Activated naive CD8-positive, alpha-beta T cell treated with anti-CD3 and anti-CD28 coated beads, Interleukin-2, amount 10 ng/mL, durations not matched to agents 7 days and 5 days (primary cell): Measurements from ENCODE around the gene ADSS2. TPM values are rescaled to one million over a fixed set of nuclear protein-coding genes. Genes with fewer than 3 reads are reported as not detected.

ENCODE experiments used
- ATAC-seq: fragments of 150-1000 bp; cut with Tn5 transposase; one replicate; pipeline ENCODE4 v1.10.0; 2021; ENCODE audit warnings: low read depth, moderate library complexity
- POLR2A ChIA-PET: fragments of 350-600 bp; sonication (Branson Sonifier 250); formaldehyde crosslinking; loops from one replicate; lab custom pipeline; 2021; ENCODE audit warnings: antibody characterized with exemption; lab: Charles Lee
- DNase-seq: peaks from one replicate; pipeline ENCODE4 v3.0.0; 2021
- H3K27ac Mint-ChIP-seq: one replicate; pipeline ENCODE4 v1.8.0; 2022; ENCODE audit warnings: mild to moderate bottlenecking, mixed read lengths
- H3K27me3 Mint-ChIP-seq: one replicate; pipeline ENCODE4 v1.8.0; 2022; ENCODE audit warnings: mild to moderate bottlenecking, moderate library complexity, mixed read lengths
- H3K36me3 Mint-ChIP-seq: one replicate; pipeline ENCODE4 v1.8.0; 2021; ENCODE audit warnings: mild to moderate bottlenecking, mixed read lengths
- H3K4me1 Mint-ChIP-seq: one replicate; pipeline ENCODE4 v1.8.0; 2021; ENCODE audit warnings: mixed read lengths
- H3K4me3 Mint-ChIP-seq: one replicate; pipeline ENCODE4 v1.8.0; 2022; ENCODE audit warnings: mild to moderate bottlenecking, moderate library complexity, mixed read lengths
- H3K9me3 Mint-ChIP-seq: one replicate; pipeline ENCODE4 v1.8.0; 2021; ENCODE audit warnings: mixed read lengths
- total RNA-seq, 2 experiments: library from RNA; stranded (reverse); gene quantifications; one replicate each; pipeline ENCODE4 v1.2.3, GENCODE V29; 2021

The ADSS2 gene
- total RNA-seq, 2 experiments from 2014 or later: 52.5 to 54.6 TPM

DNA sequence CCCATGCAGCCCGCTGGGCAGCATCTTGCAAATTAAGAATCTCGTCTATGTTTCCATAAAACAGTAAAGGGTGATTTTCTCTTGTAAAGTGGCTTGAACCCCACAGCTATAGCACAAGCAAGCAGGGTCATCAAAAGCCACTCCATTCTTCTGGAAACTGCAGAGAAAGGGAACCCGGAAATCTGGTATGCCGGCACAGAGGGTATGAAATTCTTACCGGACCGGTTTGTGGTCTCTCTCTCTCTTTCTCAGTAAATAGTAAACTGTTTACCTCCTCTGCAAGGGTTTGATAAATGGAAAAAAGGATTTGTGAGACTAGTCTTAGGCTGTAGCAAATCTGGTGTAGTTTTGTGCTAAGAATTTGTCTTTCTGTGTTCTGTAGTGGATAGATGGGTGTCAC is 2.7 kb upstream of the ADSS2 start:
- no peak for ATAC-seq
- no peak for DNase-seq
- Mint-ChIP-seq H3K4me1 (peaks cover 18% of the 10 kb centered on the region), H3K27ac (no peak overlapping the region), H3K27me3 (peaks cover 2% of the 10 kb centered on the region), H3K9me3 (peaks cover 3% of the 10 kb centered on the region), H3K36me3 (peaks cover 22% of the 10 kb centered on the region), H3K4me3 (no peak overlapping the region)
- POLR2A ChIA-PET: no interaction called here

DNA sequence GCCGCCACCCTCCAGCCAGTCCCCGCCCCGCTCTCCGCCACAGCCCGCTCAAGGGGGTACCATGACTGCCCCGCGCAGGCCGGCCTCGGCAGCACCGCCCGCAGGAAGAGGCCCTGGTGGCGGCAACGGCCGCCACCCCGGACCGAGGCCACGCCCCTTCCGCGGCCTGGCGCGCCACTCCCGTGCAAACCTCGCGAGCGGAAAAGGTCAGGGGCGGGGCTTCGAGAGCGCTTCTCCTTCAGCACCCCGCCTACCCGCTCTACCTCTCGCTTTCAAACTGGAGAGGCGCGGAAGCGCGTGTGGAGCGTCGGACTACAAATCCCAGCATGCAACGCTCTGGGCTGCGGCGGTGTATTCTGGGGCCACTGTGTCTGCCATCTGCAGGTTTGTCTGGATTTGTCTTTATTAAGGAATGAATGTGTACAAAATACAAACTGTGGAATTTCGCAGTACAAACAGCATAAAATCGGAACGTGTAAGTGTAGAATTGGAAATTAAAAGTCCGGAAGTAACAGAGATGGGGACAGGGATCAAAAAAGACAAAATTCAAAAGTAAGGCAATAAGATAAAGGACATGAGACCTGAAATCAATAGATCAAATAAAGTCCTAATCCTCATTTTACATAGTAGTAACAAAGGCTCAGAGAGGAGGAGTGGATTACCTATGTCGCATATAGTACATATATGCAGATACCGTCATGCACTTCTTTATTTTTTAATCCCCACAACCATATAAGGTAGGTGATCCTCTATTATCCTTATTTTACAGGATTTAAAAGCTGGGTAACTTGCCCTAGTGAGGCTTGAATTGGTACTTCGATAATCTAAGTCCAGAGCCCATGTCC is 464 bp upstream of the ADSS2 start:
- ATAC-seq (peak; percentile 93), DNase-seq (peak; percentile 99)
- POLR2A ChIA-PET: interaction anchor here (1.3 kb wide), 1 partner anchor 519 kb away, joined by 7 read pairs; no protein-coding TSS in a partner anchor
- Mint-ChIP-seq H3K4me3 (peak overlapping the region; percentile 95), H3K4me1 (peaks cover 32% of the 10 kb centered on the region), H3K9me3 (peaks cover 1% of the 10 kb centered on the region), H3K36me3 (peaks cover 24% of the 10 kb centered on the region), H3K27ac (peak overlapping the region; percentile 98), H3K27me3 (peaks cover 2% of the 10 kb centered on the region)

DNA sequence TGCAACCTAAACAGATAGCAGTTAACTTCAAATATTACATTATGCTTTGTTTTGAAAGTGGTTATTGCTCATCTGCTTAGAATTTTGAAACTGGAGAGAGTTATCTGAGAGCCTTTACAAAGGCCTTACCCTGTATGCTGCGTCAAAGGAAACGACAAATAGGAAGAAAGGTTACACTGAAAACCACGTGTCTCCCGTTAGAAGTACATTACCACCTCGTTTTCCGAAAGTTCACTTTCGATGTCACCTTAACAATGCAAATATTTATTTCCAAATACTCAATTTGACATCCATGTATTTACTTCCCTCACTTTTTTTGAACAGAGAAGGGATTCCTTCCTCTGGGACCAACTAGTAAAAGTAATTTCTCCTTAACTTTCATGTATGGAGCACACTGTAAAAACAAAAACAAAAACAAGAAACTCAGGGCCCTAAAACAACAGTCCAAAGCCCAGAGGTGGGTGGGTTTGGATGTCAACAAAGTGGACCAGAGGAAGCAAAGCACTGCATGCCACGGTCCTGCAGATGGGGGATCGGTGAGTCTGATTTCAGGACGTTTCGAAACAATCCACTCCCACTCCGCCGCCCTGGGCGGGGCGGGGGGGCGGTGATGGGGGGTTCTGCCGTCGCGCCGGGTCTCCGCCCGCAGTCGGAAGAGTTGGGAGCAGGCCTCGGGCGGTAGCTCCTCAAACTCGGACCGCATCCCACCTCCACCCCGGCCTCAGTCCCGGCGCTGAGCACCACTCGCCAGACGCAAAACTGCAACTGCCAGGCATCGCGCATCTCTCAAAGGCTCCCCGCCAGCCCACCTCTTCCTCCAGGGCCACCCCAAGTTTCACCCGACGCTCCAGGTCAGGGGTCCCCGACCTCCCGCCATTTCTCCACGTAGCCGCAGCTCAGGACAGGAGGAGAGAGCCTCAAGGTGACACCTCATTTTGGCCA is 841 bp downstream of the ADSS2 start:
- POLR2A ChIA-PET: interaction anchor here (0.6 to 1.3 kb wide), 4 partner anchors 9 to 520 kb away, joined by 3 to 7 read pairs (median 4); partner anchors contain the start of genes CATSPERE and HNRNPU
- peak; percentile 7 for ATAC-seq
- DNase-seq: peak; percentile 74
- Mint-ChIP-seq H3K27me3 (peaks cover 2% of the 10 kb centered on the region), H3K36me3 (peaks cover 26% of the 10 kb centered on the region), H3K27ac (peak overlapping the region; percentile 98), H3K9me3 (peaks cover 1% of the 10 kb centered on the region), H3K4me1 (peaks cover 36% of the 10 kb centered on the region), H3K4me3 (peak overlapping the region; percentile 95)

DNA sequence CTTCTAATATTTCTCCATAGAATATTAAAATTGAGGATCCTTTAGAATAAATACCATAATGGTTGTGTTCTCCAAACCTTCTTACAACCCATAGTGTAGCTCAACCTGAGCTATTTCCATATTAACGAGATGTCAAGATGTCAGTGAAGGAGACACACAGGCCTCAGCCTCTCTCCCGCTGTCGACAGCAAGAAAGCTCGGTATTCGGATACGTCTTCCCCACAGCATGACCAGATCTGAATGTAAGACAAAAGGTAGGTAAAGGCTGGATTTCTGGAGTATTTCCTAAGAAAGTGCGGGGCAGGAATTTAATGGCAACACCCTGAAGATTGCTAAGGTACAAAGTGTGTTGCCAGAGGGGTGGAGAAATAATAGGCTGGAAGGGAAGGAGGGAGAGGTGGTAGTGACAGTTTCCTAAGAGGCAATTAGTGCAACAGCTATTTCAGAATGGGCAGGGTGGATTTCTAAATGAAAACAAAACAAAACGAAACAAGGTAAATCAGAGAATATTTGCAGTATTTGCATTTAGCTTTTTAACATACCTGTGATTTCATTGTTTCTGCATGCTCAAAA is 1.7 kb downstream of the ADSS2 start:
- POLR2A ChIA-PET: interaction anchor here (0.7 kb wide), 1 partner anchor 12 kb away, joined by 3 read pairs; the partner anchor contains the start of gene CATSPERE

DNA sequence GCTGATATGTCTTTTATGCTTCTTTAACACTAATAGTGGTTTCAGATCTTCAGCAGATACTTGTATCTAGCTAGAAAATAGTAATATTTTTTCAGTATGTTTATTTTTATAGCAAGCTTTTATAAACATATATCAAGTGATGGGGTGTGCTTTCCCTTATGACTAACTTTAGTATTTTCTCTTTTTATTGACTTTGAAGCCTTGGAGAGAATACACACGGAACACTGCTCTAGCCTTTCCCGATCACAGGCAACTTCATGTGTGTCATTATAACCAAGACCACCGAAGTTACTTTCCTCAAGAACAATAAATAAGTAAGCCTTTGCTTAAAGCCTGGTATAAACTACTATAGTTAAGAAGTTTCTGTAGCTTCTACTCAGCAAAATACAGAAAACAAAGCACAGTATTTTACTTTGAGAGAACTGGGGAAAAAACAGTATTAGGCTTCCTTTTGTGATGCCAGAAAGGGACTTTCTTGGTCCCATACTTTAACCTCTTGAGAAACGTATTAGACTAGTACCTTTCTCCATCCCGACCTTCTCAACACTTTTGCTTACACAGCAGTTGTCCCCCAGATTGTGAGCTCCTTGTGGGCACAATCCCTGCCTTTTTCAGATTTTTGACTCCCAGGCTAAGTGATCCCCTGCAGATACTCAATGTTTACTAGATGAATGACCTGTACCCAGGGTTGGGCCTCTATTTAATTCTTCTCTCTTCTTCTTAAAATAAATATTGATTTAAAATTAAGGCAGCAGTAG is 3.3 kb downstream of the ADSS2 start:
- Mint-ChIP-seq H3K36me3 (peaks cover 29% of the 10 kb centered on the region), H3K27me3 (no peaks in the 10 kb centered on the region), H3K9me3 (no peaks in the 10 kb centered on the region), H3K4me1 (peaks cover 39% of the 10 kb centered on the region), H3K27ac (no peak overlapping the region), H3K4me3 (peak overlapping the region; percentile 22)
- POLR2A ChIA-PET: interaction anchor here (0.6 kb wide), 1 partner anchor 123 kb away, joined by 3 read pairs; no protein-coding TSS in a partner anchor
- ATAC-seq: no peak
- DNase-seq: no peak

More for the DNA sequence above, 1.7 kb downstream of the ADSS2 start:
- ATAC-seq (no peak), DNase-seq (no peak)
- Mint-ChIP-seq H3K36me3 (peaks cover 30% of the 10 kb centered on the region), H3K27me3 (peaks cover 2% of the 10 kb centered on the region), H3K27ac (peak overlapping the region; percentile 98), H3K9me3 (peaks cover 1% of the 10 kb centered on the region), H3K4me3 (peak overlapping the region; percentile 95), H3K4me1 (peaks cover 39% of the 10 kb centered on the region)

DNA sequence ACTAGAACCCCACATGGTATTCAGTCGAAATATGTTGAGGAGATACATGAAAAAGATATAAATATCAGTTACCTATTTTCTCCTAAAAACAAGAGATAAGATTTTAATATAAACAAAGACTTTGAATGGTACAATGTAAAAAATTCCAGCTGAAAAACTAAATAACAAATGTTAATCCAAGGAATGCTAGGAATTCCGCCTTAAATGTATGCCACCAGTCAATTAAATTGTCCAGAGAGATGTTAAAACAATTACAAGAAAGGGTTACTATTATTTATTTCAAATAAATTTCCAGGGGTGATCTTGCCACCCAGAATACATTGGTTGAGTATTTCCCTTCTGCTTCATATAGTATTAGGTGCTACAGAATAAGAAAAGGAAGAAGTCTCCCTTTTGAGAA is 4.2 kb downstream of the ADSS2 start:
- H3K27me3 Mint-ChIP-seq: no peaks in the 10 kb centered on the region
- no peak overlapping the region for H3K4me3 Mint-ChIP-seq
- DNase-seq (no peak), ATAC-seq (no peak)
- peaks cover 30% of the 10 kb centered on the region for H3K36me3 Mint-ChIP-seq
- H3K9me3 Mint-ChIP-seq: no peaks in the 10 kb centered on the region
- H3K4me1 Mint-ChIP-seq: peaks cover 39% of the 10 kb centered on the region
- POLR2A ChIA-PET: interaction anchor here (0.6 kb wide), 1 partner anchor 122 kb away, joined by 3 read pairs; no protein-coding TSS in a partner anchor
- no peak overlapping the region for H3K27ac Mint-ChIP-seq

DNA sequence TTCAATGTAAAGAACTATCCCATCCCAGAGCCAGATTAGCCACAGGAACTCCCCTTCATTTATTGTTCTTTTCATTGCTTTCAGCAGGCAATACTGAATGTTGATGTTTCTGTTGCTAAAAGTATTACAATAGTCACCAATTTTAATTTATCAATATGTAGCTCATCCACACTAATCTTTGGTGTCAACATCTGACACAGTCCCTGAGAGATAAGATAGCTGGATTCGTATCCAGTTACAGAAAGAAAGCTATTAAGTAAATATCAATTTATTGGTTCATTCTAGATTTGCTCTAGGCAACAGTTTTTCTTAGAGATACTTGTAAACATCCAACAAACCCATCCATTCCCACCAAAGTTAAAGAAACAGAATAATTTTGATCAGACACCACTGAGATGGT is 4.7 kb downstream of the ADSS2 start:
- no peak overlapping the region for H3K4me3 Mint-ChIP-seq
- DNase-seq (no peak), ATAC-seq (no peak)
- POLR2A ChIA-PET: no interaction called here
- H3K27ac Mint-ChIP-seq: no peak overlapping the region
- H3K36me3 Mint-ChIP-seq: peaks cover 29% of the 10 kb centered on the region
- H3K9me3 Mint-ChIP-seq: no peaks in the 10 kb centered on the region
- peaks cover 35% of the 10 kb centered on the region for H3K4me1 Mint-ChIP-seq
- H3K27me3 Mint-ChIP-seq: no peaks in the 10 kb centered on the region

DNA sequence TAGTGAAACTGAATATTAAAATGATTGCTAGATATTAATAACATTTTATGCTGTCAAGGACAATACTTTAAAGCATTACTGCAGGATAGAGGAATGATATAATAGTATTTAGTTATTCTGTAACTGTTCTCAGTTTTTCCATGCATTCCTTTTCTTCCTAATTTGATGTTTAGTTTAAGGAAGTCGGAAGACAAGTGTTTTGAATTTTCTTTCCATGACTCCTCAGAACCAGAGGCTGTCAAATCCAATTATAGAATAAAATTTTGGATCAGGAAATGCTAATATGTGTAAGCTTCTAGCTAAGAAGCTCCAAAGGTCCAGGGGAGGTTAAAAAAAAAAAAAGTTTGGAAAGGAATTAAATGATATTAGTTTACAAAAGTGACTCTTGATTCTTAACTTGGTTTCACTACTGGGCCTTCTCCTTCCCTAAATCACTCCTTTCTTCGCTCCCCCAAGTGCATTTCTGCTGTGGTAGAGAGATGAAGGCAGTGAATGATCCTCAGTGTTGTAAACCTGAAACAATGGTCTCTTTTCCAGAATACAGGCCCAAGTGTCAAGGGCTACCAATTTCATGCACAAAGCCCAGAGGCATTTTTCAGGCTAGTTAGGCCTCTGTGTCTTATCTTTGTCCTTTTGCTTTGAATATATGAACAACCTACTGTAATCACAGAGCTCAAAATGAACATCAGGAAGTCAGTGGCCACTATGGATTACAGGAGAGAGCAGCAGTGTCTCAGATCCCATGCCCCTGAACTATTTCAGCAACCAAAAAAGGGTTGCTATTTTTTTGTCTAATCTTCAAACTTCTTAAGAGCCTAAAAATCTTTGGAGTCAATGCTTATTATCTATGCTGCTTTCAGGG is 6.2 kb downstream of the ADSS2 start:
- no peaks in the 10 kb centered on the region for H3K9me3 Mint-ChIP-seq
- no peaks in the 10 kb centered on the region for H3K27me3 Mint-ChIP-seq
- no peak overlapping the region for H3K4me3 Mint-ChIP-seq
- H3K36me3 Mint-ChIP-seq: peaks cover 28% of the 10 kb centered on the region
- ATAC-seq: no peak
- H3K4me1 Mint-ChIP-seq: peaks cover 32% of the 10 kb centered on the region
- H3K27ac Mint-ChIP-seq: no peak overlapping the region
- POLR2A ChIA-PET: no interaction called here
- DNase-seq: no peak

DNA sequence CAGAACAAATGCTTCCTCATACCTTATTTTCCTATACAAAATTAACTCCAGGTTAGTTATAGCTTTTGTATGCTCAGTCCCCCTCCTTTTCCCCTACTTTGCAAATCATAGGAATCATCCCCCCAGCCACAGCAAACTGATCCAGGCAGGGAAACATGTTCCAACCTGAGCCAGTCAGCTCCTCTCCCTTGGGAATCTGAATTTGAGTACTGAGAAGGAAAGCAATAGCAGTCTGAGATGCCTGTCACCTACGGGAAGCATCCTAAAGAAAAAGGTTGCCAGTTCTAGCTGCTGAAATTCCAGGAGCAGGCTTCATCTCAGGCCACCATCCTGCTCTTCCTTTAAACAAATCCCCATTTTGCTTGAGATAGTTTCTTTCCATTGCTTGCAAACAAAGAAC is 6.9 kb downstream of the ADSS2 start:
- POLR2A ChIA-PET: no interaction called here
- DNase-seq (no peak), ATAC-seq (no peak)
- peaks cover 26% of the 10 kb centered on the region for H3K4me1 Mint-ChIP-seq
- H3K27me3 Mint-ChIP-seq: no peaks in the 10 kb centered on the region
- no peaks in the 10 kb centered on the region for H3K9me3 Mint-ChIP-seq
- H3K27ac Mint-ChIP-seq: no peak overlapping the region
- peaks cover 28% of the 10 kb centered on the region for H3K36me3 Mint-ChIP-seq
- H3K4me3 Mint-ChIP-seq: no peak overlapping the region

DNA sequence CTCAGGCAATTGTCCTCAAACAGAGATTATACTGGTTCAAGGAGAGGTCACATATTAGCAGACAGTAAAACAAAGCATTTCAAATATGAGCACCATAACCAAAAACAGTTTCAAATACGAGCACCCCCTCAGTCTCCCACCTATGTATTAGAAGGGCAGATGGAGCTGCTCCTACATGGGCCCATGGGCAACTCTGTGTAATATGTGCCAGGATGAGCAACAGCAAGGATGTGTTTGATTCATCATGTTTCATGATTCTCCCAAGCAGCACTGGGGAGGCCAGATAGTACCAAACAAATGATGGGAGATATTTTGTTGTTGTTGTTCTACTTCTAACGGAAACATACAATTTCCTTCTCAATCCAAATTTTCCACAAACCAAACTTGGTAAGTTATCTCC is 8.9 kb downstream of the ADSS2 start:
- no peaks in the 10 kb centered on the region for H3K27me3 Mint-ChIP-seq
- POLR2A ChIA-PET: no interaction called here
- H3K9me3 Mint-ChIP-seq: no peaks in the 10 kb centered on the region
- DNase-seq: no peak
- peaks cover 19% of the 10 kb centered on the region for H3K4me1 Mint-ChIP-seq
- H3K27ac Mint-ChIP-seq: no peak overlapping the region
- ATAC-seq: no peak
- H3K36me3 Mint-ChIP-seq: peaks cover 23% of the 10 kb centered on the region
- no peak overlapping the region for H3K4me3 Mint-ChIP-seq

DNA sequence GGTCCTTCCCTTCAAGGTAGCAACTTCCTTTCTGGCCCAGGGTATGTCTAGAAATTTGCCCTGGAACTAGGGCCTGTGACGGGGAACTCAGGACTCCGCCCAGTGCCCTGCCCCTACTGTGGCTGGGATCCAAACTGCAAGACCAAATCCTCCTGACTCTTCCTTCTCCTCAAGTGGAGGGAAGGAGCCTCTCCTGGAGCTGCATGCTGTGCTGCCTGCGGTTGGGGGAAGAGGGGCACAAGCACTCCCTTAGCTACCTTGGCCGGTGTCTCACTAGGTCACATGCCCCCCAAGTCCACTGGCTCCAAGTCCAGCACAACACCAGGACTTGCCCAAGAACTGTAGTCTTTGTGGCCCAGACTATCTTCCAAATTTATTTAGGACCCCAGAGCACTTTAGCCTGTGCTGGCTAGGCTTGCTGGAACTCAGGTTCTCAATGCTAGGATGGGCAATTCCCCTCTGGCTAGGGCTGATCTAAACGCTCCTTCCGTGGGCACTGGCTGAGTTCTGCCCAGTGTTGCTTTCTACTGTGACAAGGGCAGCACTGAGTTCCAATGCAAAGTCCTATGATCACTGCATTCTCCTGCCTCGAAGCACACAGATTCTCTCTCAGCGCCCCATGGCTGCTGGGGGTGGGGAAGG is 12.2 kb downstream of the ADSS2 start:
- Mint-ChIP-seq H3K4me1 (peaks cover 10% of the 10 kb centered on the region), H3K9me3 (no peaks in the 10 kb centered on the region), H3K36me3 (peaks cover 23% of the 10 kb centered on the region), H3K27ac (no peak overlapping the region), H3K4me3 (no peak overlapping the region), H3K27me3 (no peaks in the 10 kb centered on the region)
- POLR2A ChIA-PET: no interaction called here
- DNase-seq (no peak), ATAC-seq (no peak)
